SK-N-SH (cell line): ENCODE measurements around the gene ANKFN1. TPM values are rescaled to one million over a fixed set of nuclear protein-coding genes. Genes with fewer than 3 reads are reported as not detected.

Source experiments
- CTCF ChIA-PET: fragments of 300-600, 350-600 bp; formaldehyde crosslinking; extraction: SDS; loops from one replicate; lab custom pipeline; 2021; lab: Yijun Ruan, JAX
- POLR2A ChIA-PET: fragments of 350-600 bp; sonication (Branson Sonifier 250); formaldehyde crosslinking; extraction: SDS; loops from one replicate; lab custom pipeline; 2020; ENCODE audit warnings: antibody characterized with exemption, inconsistent platforms; lab: Yijun Ruan, JAX
- DNase-seq: peaks from one replicate; pipeline ENCODE4 v3.0.0; 2012
- H2AFZ ChIP-seq: fragments of 200-600 bp; sonication (generic); 2 replicates; pipeline ENCODE4 v1.8.1; 2016; ENCODE audit warnings: antibody characterized with exemption, mild to moderate bottlenecking, low read depth
- H3F3A ChIP-seq: fragments of 200-600 bp; sonication (generic); replicated peaks from 2 replicates; pipeline ENCODE3; 2016; ENCODE audit warnings: antibody characterized with exemption, mild to moderate bottlenecking; ENCODE audit not compliant: insufficient read depth
- H3K27ac ChIP-seq, 2 experiments: fragments of 200-500 bp in 1 of 2; fragments of 200-600 bp in 1 of 2; sonication (Bioruptor generic) in 1 of 2; sonication (generic), shearing (Covaris generic) in 1 of 2; 2 replicates each; pipeline versions ENCODE4 v1.5.1 to v1.6.1; 2014 to 2016; ENCODE audit warnings: low read depth in 2 of 2, inconsistent platforms in 1 of 2, low read length in 1 of 2, mild to moderate bottlenecking in 1 of 2, mixed read lengths in 1 of 2
- H3K27me3 ChIP-seq: fragments of 200-600 bp; sonication (generic), shearing (Covaris generic); 2 replicates; pipeline ENCODE4 v1.6.1; 2016; ENCODE audit warnings: mixed run types; ENCODE audit not compliant: insufficient read depth
- H3K36me3 ChIP-seq, 2 experiments: fragments of 200-500 bp in 1 of 2; fragments of 200-600 bp in 1 of 2; sonication (Bioruptor generic) in 1 of 2; sonication (generic) in 1 of 2; replicated peaks in 1 of 2; 2 replicates each; pipeline versions ENCODE3 to v1.5.1; 2014 to 2016; ENCODE audit warnings: low read length in 1 of 2, mild to moderate bottlenecking in 1 of 2; ENCODE audit not compliant: insufficient read depth in 2 of 2, control insufficient read depth in 1 of 2
- H3K4me1 ChIP-seq, 2 experiments: fragments of 200-500 bp in 1 of 2; fragments of 200-600 bp in 1 of 2; sonication (Bioruptor generic) in 1 of 2; sonication (generic), shearing (Covaris generic) in 1 of 2; 2 replicates each; pipeline versions ENCODE4 v1.5.1 to v1.6.1; 2014 to 2016; ENCODE audit warnings: low read depth in 1 of 2, low read length in 1 of 2, mixed run types in 1 of 2; ENCODE audit not compliant: insufficient read depth in 2 of 2, control insufficient read depth in 1 of 2
- H3K4me2 ChIP-seq: fragments of 200-600 bp; sonication (generic), shearing (Covaris generic); 2 replicates; pipeline ENCODE4 v1.6.1; 2017; ENCODE audit warnings: mixed run types
- H3K4me3 ChIP-seq, 2 experiments: fragments of 200-500 bp in 1 of 2; fragments of 200-600 bp in 1 of 2; sonication (Bioruptor generic) in 1 of 2; sonication (generic), shearing (Covaris generic) in 1 of 2; 2 replicates each; pipeline versions ENCODE4 v1.5.1 to v1.8.1; 2014 to 2016; ENCODE audit warnings: low read depth in 2 of 2, inconsistent platforms in 1 of 2, low read length in 1 of 2, mild to moderate bottlenecking in 1 of 2, mixed read lengths in 1 of 2, moderate library complexity in 1 of 2
- H3K79me2 ChIP-seq: fragments of 200-600 bp; sonication (generic); 2 replicates; pipeline ENCODE4 v1.8.1; 2017; ENCODE audit warnings: mild to moderate bottlenecking; ENCODE audit not compliant: insufficient read depth
- H3K9ac ChIP-seq: fragments of 200-600 bp; sonication (generic); 2 replicates; pipeline ENCODE4 v1.6.1; 2017; ENCODE audit warnings: mixed run types
- H3K9me2 ChIP-seq: fragments of 200-600 bp; sonication (generic); 2 replicates; pipeline ENCODE4 v1.6.1; 2017; ENCODE audit warnings: mixed run types
- H3K9me3 ChIP-seq: fragments of 200-600 bp; sonication (generic); 2 replicates; pipeline ENCODE4 v1.6.1; 2017; ENCODE audit warnings: mixed run types, mild to moderate bottlenecking, moderate library complexity
- H4K20me1 ChIP-seq: fragments of 200-600 bp; sonication (generic); 2 replicates; pipeline ENCODE4 v1.6.1; 2017; ENCODE audit warnings: mild to moderate bottlenecking, mixed run types; ENCODE audit not compliant: insufficient read depth
- CTCF ChIP-seq: fragments of 200-600 bp; sonication (generic); IDR thresholded peaks from 2 replicates; pipeline ENCODE4 v1.6.1; 2017; ENCODE audit warnings: antibody characterized with exemption, mild to moderate bottlenecking, moderate library complexity
- FOXM1 ChIP-seq: IDR thresholded peaks from 2 replicates; pipeline ENCODE4 v1.4.0; 2012; ENCODE audit warnings: low read depth, mild to moderate bottlenecking
- GABPA ChIP-seq: IDR thresholded peaks from 2 replicates; pipeline ENCODE4 v1.4.0; 2012; ENCODE audit warnings: low read depth, mild to moderate bottlenecking
- IRF3 ChIP-seq: fragments of 150-350 bp; IDR thresholded peaks from 2 replicates; pipeline ENCODE4 v1.6.1; 2016; ENCODE audit warnings: mild to moderate bottlenecking, low read depth, low read length
- JUND ChIP-seq: IDR thresholded peaks from 2 replicates; pipeline ENCODE4 v1.4.0; 2012
- NRF1 ChIP-seq: IDR thresholded peaks from 2 replicates; pipeline ENCODE4 v1.6.1; 2012; ENCODE audit warnings: low read depth, mild to moderate bottlenecking, low read length
- PBX3 ChIP-seq: IDR thresholded peaks from 2 replicates; pipeline ENCODE4; 2012
- RFX5 ChIP-seq: IDR thresholded peaks from 2 replicates; pipeline ENCODE4 v1.6.1; 2012; ENCODE audit warnings: mild to moderate bottlenecking, improper control_type of control experiment, low read length
- SMC3 ChIP-seq: IDR thresholded peaks from 2 replicates; pipeline ENCODE4 v1.6.1; 2012; ENCODE audit warnings: low read depth, low read length, improper control_type of control experiment
- TAF1 ChIP-seq: IDR thresholded peaks from 2 replicates; pipeline ENCODE4 v1.6.1; 2012; ENCODE audit warnings: low read depth, mild to moderate bottlenecking, low read length, moderate library complexity, borderline replicate concordance
- TCF12 ChIP-seq: IDR thresholded peaks from 2 replicates; pipeline ENCODE4 v1.4.0; 2012
- TEAD4 ChIP-seq: IDR thresholded peaks from 2 replicates; pipeline ENCODE4 v1.4.0; 2012; ENCODE audit warnings: mild to moderate bottlenecking, borderline replicate concordance; ENCODE audit not compliant: insufficient read depth
- USF1 ChIP-seq: IDR thresholded peaks from 2 replicates; pipeline ENCODE4 v1.4.0; 2012; ENCODE audit warnings: low read depth, borderline replicate concordance
- YY1 ChIP-seq: IDR thresholded peaks from 2 replicates; pipeline ENCODE4 v1.4.0; 2012; ENCODE audit warnings: low read depth, mild to moderate bottlenecking
- WGBS: methylation state at CpG from one replicate; pipeline ENCODE4 v1.1.6; 2017; ENCODE audit warnings: low lambda C conversion rate; 5-methylcytosine and 5-hydroxymethylcytosine counted together
- polyA plus RNA-seq, 3 experiments: library from polyadenylated mRNA; depleted of rRNA; stranded (reverse); fragments of >200 nt; gene quantifications; 2 replicates each; pipeline ENCODE4 v1.2.3, GENCODE V29; 2012

ANKFN1 gene
- polyA plus RNA-seq, 1 of the 3 experiments (the other 2 are of a cell fraction) = 0.07 TPM

- CTCF ChIA-PET = interaction anchor here (1.5 kb wide), 1 partner anchor 132 kb away, joined by 3 read pairs; no protein-coding TSS in a partner anchor
- TF ChIP-seq GABPA (no peak), PBX3 (no peak), IRF3 (no peak), TCF12 (no peak), NRF1 (no peak), YY1 (no peak), TEAD4 (no peak), SMC3 (no peak), JUND (no peak), FOXM1 (no peak), USF1 (no peak), RFX5 (no peak), TAF1 (no peak), CTCF (no peak)
Measured at GRCh38 chr17:56367366-56367765, 214.1 kb downstream of the ANKFN1 start.

More at GRCh38 chr17:56367366-56367765, 214.1 kb downstream of the ANKFN1 start:
- Histone ChIP-seq H3K9me2 (no peaks in the 10 kb centered on the region), H4K20me1 (no peaks in the 10 kb centered on the region), H3K4me1 (no peaks in the 10 kb centered on the region), H3K4me3 (no peak overlapping the region), H3K27ac (no peak overlapping the region), H3K27me3 (no peaks in the 10 kb centered on the region; the same call in 1 of the 2 replicates), H3F3A (peaks cover 5% of the 10 kb centered on the region), H3K36me3 (no peaks in the 10 kb centered on the region), H3K79me2 (no peaks in the 10 kb centered on the region), H3K9ac (no peak overlapping the region), H2AFZ (no peak overlapping the region), H3K4me2 (no peak overlapping the region), H3K9me3 (no peaks in the 10 kb centered on the region)
- no peak for DNase-seq
- POLR2A ChIA-PET = no interaction called here
- WGBS = 0% methylated on average over 1 of the region's 1 CpG
